Activated CD4-positive, alpha-beta T cell treated with anti-CD3 and anti-CD28 coated beads for 1 hour (primary cell): ENCODE data around the gene TBC1D2.
"Not testable (repeated sequence)": the region's sequence is repeated elsewhere in the genome, so short reads cannot be mapped to it uniquely, and the experiment has no call there.

Experiments
- DNase-seq: peaks from one replicate; pipeline ENCODE4 v3.0.0-alpha.2; 2020

TBC1D2 gene

DNA sequence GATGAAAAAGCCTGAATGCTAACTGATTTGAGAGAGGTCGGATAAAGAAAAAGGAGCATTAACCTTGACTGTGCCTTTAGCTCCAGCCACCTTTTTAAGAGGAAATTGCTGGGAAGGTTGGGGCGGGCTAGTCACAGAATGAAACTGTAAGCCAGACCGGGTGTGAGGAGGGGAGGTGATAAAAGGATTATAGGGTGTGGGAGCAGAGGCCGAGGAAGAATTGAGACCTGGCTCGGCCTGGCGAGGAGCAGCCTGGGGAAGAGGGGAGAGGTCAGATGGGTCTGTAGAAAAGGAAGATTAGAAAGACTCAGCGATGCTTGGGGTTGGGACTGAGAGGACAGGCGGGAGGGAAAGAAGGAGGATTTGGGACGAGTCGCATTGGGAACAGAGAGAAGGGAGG, 14.2 kb upstream of the TBC1D2 start:
- not testable (repeated sequence) for DNase-seq

DNA sequence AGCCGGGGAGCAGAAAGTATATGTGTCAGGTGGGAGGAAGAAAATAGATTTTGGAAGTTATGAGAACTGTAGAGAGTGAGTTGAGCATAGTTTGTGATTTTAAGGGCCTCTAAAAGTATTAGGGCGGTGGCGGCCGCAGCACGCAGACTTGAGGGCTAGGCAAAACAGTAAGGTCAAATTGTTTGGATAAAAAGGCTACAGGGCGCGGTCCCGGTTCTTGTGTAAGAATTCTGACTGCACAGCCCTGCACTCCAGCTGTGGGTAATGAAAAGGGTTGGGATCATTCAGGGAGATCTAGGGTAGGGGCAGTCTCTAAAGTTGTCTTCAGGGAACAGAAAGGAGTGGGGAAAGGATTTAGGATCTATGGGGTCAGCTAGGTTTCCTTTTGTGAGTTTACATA, 12.1 kb upstream of the TBC1D2 start:
- DNase-seq, result not testable (repeated sequence)

DNA sequence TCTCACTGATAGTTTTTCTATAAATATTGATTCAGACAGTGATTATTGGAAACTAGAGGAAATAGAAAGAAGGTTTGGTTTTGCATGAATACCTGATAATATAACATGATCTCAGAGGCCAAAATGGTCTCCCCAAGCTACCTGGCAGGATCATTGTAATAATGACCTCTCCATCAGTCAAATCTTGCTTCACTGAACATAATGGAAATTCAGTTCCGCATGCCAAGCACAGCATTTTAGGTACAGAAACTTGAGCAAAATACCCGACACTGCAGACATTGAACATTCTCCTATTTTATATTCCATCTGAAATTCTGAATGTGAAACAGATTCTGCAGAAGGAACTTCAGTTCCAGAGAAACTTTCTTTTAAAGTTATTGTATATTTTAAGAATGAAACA, 9.1 kb upstream of the TBC1D2 start:
- DNase-seq, result no peak

DNA sequence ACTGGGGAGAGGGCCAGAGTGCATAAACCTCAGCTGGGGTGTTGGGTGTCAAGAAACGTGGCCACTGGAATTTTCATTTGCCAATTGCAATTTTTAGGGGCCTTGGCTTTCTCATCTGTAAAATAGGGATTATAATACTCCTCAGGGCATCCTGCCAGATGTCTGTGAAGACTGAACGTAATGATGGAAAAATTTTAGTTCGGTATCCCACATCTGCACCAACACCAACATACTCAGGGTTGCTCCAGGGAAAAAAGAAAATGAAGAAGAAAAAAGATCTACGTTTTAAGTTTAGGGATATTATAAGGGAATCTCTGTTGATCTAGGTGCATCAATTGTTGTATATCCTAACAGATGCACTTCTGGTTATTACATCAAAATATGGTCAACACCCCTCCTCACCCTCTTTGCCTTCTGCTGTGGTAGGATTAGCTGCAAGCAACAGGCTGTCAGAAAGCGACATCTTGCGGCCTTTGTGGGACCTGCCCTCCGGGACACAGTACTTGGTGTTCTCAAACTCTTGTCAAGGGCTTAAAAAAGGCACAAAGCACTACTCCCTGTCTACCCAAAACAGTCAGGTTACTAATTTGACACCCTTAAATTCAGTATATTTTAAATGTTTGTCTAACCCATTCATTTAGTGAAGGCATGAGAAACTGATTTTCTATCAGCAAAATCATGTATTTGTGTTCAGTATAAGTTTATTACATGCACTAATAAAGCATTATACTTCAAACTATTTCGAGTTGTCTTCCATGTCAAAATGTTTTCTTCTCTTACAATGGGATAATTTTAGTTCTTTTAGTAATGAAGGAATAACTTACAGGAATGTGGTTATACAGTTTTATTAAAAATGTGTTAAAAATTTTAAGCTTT, 8.3 kb upstream of the TBC1D2 start:
- peak; percentile 75 for DNase-seq

DNA sequence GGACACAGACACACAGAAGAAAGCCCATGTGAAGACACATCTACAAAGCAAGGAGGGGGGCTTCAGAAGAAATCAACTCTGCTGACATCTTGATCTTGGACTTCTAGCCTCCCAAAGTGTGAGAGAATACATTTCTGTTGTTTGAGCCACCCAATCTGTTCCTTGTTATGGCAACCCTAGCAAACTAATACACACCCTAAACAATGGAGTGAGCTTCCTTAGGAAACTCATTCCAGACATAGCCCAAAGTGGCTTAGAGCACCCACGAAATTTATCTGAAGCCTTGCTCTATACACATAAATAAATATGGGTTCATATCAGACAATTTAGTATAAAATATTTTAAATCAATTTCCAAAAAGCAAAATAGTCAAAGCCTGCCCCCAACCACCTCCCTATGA, 7.6 kb upstream of the TBC1D2 start:
- no peak for DNase-seq

- no peak for DNase-seq
Observed at GRCh38 chr9:98262056-98262455, 6.6 kb upstream of the TBC1D2 start.

GRCh38 chr9:98260635-98261034, 5.2 kb upstream of the TBC1D2 start:
- no peak for DNase-seq

DNA sequence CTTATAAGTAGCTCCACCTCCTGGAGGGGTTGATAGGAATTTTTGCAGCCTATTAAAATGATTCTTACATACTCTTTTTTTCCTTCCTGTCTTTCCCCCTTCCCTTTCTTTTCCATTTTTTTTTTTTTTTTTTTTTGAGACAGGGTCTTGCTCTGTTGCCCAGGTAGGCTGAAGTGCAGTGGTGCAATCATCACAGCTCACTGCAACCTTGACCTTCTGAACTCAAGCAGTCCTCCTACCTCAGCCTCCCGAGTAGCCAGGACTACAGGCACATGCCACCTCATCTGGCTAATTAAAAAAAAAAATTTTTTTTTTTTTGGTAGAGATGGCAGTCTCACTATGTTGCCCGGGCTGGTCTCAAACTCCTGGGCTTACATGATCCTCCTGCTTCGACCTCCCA, 4.3 kb upstream of the TBC1D2 start:
- DNase-seq, result no peak

GRCh38 chr9:98256756-98257155, 1.3 kb upstream of the TBC1D2 start:
- no peak for DNase-seq

DNA sequence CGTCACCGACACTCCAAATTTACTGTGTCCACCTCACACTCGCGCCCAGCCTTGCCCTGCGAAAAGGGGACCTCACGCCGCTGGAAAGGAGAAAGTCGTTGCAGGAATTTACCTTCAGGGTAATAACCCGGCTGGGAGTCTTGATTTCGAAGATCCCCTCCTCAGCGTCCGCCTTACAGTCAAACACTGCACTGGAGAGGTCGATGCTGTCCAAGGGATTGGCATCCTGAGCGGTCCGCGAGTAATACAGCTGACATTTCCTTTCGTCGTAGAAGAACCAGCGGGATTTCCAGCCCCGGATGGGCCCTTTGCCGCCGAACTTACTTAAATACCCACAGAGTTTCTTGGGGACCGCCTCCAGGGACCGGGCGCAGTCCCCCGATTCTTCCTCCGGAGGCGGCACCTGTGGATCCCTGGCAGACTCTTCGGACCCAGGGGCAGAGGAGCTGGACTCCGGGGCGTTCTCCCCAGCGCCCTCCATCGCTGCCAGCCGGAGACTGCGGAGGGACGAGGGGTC, 330 bp downstream of the TBC1D2 start:
- no peak for DNase-seq

DNA sequence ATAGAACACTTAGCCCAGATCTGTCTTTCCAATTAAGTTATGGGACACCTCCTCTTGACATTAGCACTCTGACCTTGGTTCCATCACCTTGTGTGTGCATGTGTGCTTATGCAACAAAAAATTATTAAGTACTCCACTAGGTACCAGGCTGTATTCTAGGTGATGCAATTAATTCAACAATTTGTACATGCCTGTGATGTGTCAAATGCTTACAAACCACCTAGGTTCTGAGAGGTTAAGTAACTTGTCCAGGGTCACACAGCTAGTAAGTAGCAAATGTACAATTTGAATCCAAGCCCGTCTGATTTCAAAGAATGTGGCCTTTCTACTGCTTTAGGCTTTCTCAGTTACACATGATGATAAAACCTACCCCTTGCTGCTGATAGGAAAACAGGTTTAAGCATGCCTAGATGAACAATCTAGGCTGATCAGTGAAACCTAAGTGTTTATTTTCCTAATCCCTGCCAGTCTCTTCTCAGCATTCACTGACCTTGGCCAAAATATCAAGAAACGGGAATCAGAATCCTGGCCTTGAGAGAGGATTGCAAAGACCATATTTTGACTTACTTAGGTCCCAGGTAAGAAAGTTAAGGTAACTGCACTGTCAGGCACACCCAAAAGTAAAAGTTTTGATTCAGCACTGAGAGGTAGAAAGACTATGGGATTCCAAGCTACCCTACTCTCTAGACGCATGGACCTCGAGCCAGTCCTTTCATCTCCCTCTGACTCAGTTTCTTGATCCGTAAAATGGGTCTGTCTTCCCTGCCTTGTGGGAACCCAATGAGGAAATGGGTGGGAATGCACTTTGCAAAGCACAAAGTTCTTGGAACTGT, 1.0 kb downstream of the TBC1D2 start:
- no peak for DNase-seq

- no peak for DNase-seq
Observed at GRCh38 chr9:98253565-98253964, 1.9 kb downstream of the TBC1D2 start.

DNA sequence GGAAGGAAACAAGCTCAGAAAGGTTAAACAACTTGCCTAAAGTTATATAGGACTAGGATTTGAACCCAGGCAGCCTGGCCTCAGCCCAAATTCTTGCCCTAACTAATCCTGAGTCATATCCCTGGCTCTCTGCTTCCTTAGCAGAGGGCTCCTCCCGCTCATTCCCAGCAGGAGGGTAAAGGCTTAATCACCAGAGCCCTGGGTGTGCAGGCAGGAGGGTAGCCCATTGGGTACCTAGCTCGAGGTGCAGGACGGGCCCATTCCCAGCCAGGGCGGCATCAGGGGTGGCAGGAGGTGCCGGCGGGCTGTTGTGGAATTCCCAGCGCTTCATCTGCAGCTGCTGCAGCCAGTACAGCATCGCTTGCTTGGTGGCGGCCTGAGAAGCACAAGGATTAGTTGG, 3.9 kb downstream of the TBC1D2 start:
- no peak for DNase-seq

DNA sequence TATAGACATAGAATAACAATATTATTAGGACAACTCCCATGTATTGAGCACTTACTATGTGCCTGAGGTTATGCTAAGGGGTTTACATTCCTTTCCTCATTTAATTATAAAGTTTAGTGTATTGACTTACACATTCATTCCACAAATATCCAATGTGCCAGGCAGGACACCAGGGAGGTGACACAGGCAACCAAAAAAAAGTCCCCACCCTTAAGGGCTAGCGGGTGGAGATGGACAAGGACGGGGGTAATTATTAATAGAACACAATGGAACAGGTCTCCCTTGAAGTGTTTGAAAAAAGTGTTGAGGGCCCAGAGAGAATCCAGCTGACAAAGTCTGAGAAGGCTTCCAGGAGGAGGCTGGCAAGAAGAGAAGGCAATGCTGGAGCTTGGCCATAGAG, 5.7 kb downstream of the TBC1D2 start:
- DNase-seq, result no peak

DNA sequence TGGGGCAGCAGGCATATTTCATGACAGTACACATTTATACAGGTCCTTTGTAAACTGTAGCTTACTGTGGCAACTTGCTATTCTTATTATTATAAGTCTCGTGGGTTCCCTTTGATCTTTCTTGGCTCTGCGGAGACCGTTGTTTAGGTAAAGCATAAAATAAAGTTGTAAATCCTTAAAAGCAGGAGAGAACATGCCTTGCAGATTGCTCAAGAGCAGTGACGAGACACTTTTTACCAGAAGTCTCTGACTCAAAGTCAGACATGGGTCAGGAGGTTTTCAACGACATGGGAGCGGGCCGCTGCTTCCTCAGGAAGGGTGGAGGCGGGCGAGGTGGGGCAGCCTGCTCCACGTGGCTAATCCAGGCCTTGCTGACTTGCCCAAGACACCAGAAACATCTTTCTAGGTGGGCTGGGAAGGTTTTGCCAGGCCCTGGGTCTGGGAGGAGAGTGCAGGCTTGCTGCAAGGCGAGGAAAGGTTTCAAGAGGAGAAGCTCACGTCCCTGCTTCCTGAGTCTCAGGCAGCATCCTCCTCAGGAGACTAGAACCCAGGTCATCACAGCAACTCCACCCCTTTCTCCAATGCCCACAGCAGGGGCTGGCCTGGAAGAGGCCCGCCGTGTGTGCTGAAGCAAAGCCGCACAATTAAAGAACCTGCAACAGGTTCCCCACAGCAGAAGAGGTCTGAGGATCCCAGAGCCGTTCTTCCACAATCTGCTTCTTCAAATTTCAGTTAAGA, 6.5 kb downstream of the TBC1D2 start:
- DNase-seq, result no peak

- no peak for DNase-seq
Observed at GRCh38 chr9:98247831-98248657, 7.4 kb downstream of the TBC1D2 start.

DNA sequence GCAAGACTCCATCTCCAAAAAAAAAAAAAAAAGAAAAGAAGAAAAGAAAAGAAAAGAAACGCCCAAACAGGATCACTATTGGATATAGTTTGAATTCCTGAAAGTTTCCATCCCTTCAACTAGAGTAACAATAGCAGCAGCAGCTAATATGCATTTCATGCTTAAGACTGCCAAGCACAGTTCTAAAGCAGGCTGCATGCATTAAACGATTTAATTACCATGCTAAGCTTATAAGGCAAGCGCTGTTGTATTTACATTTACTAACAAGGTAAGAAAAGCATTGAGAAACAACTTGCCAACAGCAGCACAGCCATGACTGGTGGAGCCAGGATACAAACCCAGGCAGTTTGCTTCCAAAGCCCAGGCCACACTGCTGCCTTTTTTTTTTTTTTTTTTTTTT, 13.0 kb downstream of the TBC1D2 start:
- no peak for DNase-seq

- DNase-seq, result no peak
Observed at GRCh38 chr9:98241357-98242300, 13.8 kb downstream of the TBC1D2 start.

DNA sequence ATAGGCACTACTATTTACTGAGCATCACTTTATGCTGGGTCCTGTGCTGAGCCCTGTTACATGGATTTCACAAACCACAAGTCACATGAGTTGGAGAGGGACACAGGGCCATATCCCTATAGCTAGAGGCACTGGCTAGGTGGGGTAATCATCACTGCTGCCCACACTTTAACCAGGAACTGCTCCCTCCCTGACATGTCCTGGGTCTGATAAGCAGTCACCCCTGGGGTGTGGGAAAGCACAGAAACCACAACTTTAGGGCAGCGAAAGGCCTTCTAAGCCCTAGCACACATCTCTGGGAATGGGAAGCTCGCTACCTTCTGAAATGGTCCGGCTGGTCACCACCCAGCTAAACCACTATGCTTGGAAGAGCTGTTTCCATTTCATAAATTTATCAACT, 15.0 kb downstream of the TBC1D2 start:
- DNase-seq, result no peak

- DNase-seq, result no peak
Observed at GRCh38 chr9:98236901-98237487, 18.5 kb downstream of the TBC1D2 start.

DNA sequence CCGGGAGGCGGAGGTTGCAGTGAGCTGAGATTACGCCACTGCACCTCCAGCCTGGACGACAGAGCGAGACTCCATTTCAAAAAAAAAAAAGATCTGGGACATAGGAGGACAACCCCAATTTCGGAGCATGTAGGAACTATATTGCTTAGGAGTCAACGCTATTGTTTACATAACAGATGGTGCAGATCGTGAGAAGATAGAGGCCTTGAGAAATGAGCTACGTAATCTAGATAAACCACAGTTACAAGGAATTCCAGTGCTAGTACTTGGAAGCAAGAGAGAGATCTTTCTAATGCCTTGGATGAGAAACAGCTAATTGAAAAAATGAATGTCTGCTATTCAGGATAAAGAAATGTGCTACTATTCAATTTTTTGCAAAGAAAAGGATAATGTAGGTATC, 20.3 kb downstream of the TBC1D2 start:
- no peak for DNase-seq
